Spinal cord (tissue), 10 donors: Measurements from ENCODE around the gene SPATA18. TPM values are rescaled to one million over a fixed set of nuclear protein-coding genes. Genes with fewer than 3 reads are reported as not detected.

Experiments
- DNase-seq, 6 donors: peaks; one replicate each; pipeline versions ENCODE4 v3.0.0 to v3.0.0-alpha.2; 2013 to 2015; ENCODE audit warnings: low spot score in 6 of 6, low read depth in 4 of 6
- H3K27ac ChIP-seq: one replicate; pipeline ENCODE4 v1.5.1; 2013; ENCODE audit warnings: low read depth, low read length, control low read depth
- H3K27me3 ChIP-seq: one replicate; pipeline ENCODE4 v1.6.1; 2013; ENCODE audit warnings: low read length; ENCODE audit not compliant: control insufficient read depth, insufficient read depth
- H3K36me3 ChIP-seq: one replicate; pipeline ENCODE4 v1.6.1; 2013; ENCODE audit warnings: low read length; ENCODE audit not compliant: control insufficient read depth, insufficient read depth
- H3K4me1 ChIP-seq: one replicate; pipeline ENCODE4 v1.6.1; 2013; ENCODE audit warnings: low read length; ENCODE audit not compliant: control insufficient read depth, insufficient read depth
- H3K4me3 ChIP-seq: one replicate; pipeline ENCODE4 v1.5.1; 2013; ENCODE audit warnings: low read depth, low read length, control low read depth
- H3K9me3 ChIP-seq: one replicate; pipeline ENCODE4 v1.6.1; 2013; ENCODE audit warnings: low read length; ENCODE audit not compliant: control insufficient read depth, insufficient read depth
- WGBS: methylation state at CpG from one replicate; pipeline ENCODE4 v1.1.5; 2013; ENCODE audit warnings: missing lambda C conversion rate; ENCODE audit not compliant: insufficient coverage; 5-methylcytosine and 5-hydroxymethylcytosine counted together
- polyA plus RNA-seq, 2 donors: library from polyadenylated mRNA; unstranded; fragments of 120-200 nt; gene quantifications; one replicate each; pipeline ENCODE4 v1.2.1, GENCODE V29; 2013; ENCODE audit not compliant: insufficient read length in 2 of 2
- total RNA-seq, 2 donors: library from RNA; depleted of rRNA in 1 of 2; stranded (reverse); fragments of 120-200 nt in 1 of 2; fragments of >200 nt in 1 of 2; gene quantifications; one replicate each; pipeline versions ENCODE4 v1.2.3 to v1.2.4, GENCODE V29; 2013 to 2014
- donor health status: healthy.

SPATA18 gene
- total and polyA plus RNA-seq, 4 donors: 5.3 to 11.2 (median 7.7) TPM

- Histone ChIP-seq H3K27ac (no peak overlapping the region), H3K27me3 (peaks cover 3% of the 10 kb centered on the region), H3K9me3 (no peaks in the 10 kb centered on the region), H3K4me1 (no peaks in the 10 kb centered on the region), H3K36me3 (no peaks in the 10 kb centered on the region), H3K4me3 (no peak overlapping the region)
- DNase-seq: no peak
- WGBS: no CpG with 5 or more reads among the region's 1 CpG
Observed at GRCh38 chr4:52045028-52045427, 6.1 kb upstream of the SPATA18 start.

- no peak overlapping the region for H3K4me3 ChIP-seq
- no peaks in the 10 kb centered on the region for H3K9me3 ChIP-seq
- WGBS: 60% methylated on average over 1 of the region's 5 CpGs
- no peaks in the 10 kb centered on the region for H3K36me3 ChIP-seq
- no peak overlapping the region for H3K27ac ChIP-seq
- peaks cover 22% of the 10 kb centered on the region for H3K27me3 ChIP-seq
- DNase-seq: no peak
- peaks cover 12% of the 10 kb centered on the region for H3K4me1 ChIP-seq
Observed at GRCh38 chr4:52049266-52049665, 1.8 kb upstream of the SPATA18 start.

GRCh38 chr4:52051615-52052474, 741 bp downstream of the SPATA18 start:
- WGBS: 5% methylated on average over 41 of the region's 46 CpGs
- H3K4me3 ChIP-seq: peak overlapping the region; percentile 50
- H3K4me1 ChIP-seq: peaks cover 12% of the 10 kb centered on the region
- DNase-seq: peak in 2 of 6 donors; percentile 69
- H3K9me3 ChIP-seq: no peaks in the 10 kb centered on the region
- peaks cover 22% of the 10 kb centered on the region for H3K27me3 ChIP-seq
- no peaks in the 10 kb centered on the region for H3K36me3 ChIP-seq
- no peak overlapping the region for H3K27ac ChIP-seq

GRCh38 chr4:52052475-52052780, 1.3 kb downstream of the SPATA18 start:
- DNase-seq: no peak

GRCh38 chr4:52054254-52054653, 3.1 kb downstream of the SPATA18 start:
- Histone ChIP-seq H3K4me1 (peaks cover 12% of the 10 kb centered on the region), H3K4me3 (no peak overlapping the region), H3K27ac (no peak overlapping the region), H3K9me3 (no peaks in the 10 kb centered on the region), H3K36me3 (no peaks in the 10 kb centered on the region), H3K27me3 (peaks cover 21% of the 10 kb centered on the region)
- DNase-seq: no peak
- no CpG with 5 or more reads among the region's 3 CpGs for WGBS

More at GRCh38 chr4:52052475-52052780, 1.3 kb downstream of the SPATA18 start:
- Histone ChIP-seq H3K36me3 (no peaks in the 10 kb centered on the region), H3K9me3 (no peaks in the 10 kb centered on the region), H3K27ac (no peak overlapping the region), H3K27me3 (peaks cover 22% of the 10 kb centered on the region), H3K4me3 (no peak overlapping the region), H3K4me1 (peaks cover 12% of the 10 kb centered on the region)
- 28% methylated on average over 2 of the region's 7 CpGs for WGBS

- no peaks in the 10 kb centered on the region for H3K9me3 ChIP-seq
- no peak overlapping the region for H3K4me3 ChIP-seq
- DNase-seq: peak in 1 of 6 donors; percentile 22
- peaks cover 2% of the 10 kb centered on the region for H3K27me3 ChIP-seq
- no peaks in the 10 kb centered on the region for H3K36me3 ChIP-seq
- H3K27ac ChIP-seq: no peak overlapping the region
- H3K4me1 ChIP-seq: peaks cover under 1% of the 10 kb centered on the region
Observed at GRCh38 chr4:52057196-52057595, 6.1 kb downstream of the SPATA18 start.

- 91% methylated on average over 1 of the region's 1 CpG for WGBS
- Histone ChIP-seq H3K9me3 (no peaks in the 10 kb centered on the region), H3K36me3 (no peaks in the 10 kb centered on the region), H3K4me1 (no peaks in the 10 kb centered on the region), H3K27ac (no peak overlapping the region), H3K27me3 (no peaks in the 10 kb centered on the region), H3K4me3 (no peak overlapping the region)
- no peak for DNase-seq
Observed at GRCh38 chr4:52058275-52058674, 7.2 kb downstream of the SPATA18 start.

GRCh38 chr4:52059372-52059771, 8.3 kb downstream of the SPATA18 start:
- no peaks in the 10 kb centered on the region for H3K27me3 ChIP-seq
- no CpG with 5 or more reads among the region's 3 CpGs for WGBS
- DNase-seq: peak in 3 of 6 donors; percentile 4 to 56 (median 15)
- H3K4me1 ChIP-seq: no peaks in the 10 kb centered on the region
- no peaks in the 10 kb centered on the region for H3K9me3 ChIP-seq
- H3K36me3 ChIP-seq: no peaks in the 10 kb centered on the region
- no peak overlapping the region for H3K4me3 ChIP-seq
- no peak overlapping the region for H3K27ac ChIP-seq

- 100% methylated on average over 1 of the region's 1 CpG for WGBS
- no peaks in the 10 kb centered on the region for H3K4me1 ChIP-seq
Observed at GRCh38 chr4:52069571-52069970, 18.5 kb downstream of the SPATA18 start.

More at GRCh38 chr4:52069571-52069970, 18.5 kb downstream of the SPATA18 start:
- DNase-seq: peak in 1 of 6 donors; percentile 33
- no peak overlapping the region for H3K4me3 ChIP-seq
- H3K27me3 ChIP-seq: peaks cover 3% of the 10 kb centered on the region
- no peak overlapping the region for H3K27ac ChIP-seq
- H3K36me3 ChIP-seq: no peaks in the 10 kb centered on the region
- H3K9me3 ChIP-seq: no peaks in the 10 kb centered on the region
